COLO668 (cell line): ENCODE results near the gene LIF.
"Not testable (repeated sequence)": the region's sequence is repeated elsewhere in the genome, so short reads cannot be mapped to it uniquely, and the experiment has no call there.

Experiments used
- DNase-seq: peaks from one replicate; lab custom pipeline; 2025; ENCODE audit not compliant: unreplicated experiment; lab: John Stamatoyannopoulos, UW

Gene LIF

DNA sequence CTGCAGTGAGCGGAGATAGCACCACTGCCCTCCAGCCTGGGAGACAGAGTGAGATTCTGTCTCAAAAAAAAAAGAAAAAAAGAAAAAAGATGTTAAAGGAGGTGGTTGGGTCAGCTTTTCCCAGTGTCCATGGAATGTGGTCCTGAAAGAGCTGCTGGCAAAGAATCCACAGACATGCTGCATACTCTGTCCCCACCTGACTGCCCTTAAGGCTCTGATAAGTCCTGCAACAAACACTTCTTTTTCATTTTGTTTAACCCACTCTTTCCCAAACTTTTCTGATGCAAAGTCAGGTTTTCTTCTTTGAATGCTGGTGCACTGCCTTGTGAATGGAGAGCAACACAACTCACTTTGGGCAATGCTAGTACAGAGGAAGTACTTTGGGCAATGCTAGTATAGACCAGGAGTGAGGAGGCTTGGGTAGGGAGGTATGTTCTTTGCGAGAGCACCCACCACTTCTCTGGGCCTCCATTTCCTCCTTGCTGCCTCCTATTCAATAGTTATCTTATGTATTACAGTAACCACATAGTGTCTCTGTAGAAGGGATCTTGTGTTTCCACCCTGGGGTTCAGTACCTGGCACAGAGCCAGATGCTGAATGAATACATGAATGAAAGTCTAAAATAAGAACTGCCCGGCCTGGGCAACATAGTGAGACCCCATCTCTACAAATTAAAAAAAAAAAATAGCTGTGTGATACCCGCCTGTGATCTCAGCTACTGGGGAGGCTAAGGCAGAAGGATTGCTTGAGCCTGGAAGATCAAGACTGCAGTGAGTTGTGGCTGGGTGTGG is 18.9 kb downstream of the LIF start:
- no peak for DNase-seq

DNA sequence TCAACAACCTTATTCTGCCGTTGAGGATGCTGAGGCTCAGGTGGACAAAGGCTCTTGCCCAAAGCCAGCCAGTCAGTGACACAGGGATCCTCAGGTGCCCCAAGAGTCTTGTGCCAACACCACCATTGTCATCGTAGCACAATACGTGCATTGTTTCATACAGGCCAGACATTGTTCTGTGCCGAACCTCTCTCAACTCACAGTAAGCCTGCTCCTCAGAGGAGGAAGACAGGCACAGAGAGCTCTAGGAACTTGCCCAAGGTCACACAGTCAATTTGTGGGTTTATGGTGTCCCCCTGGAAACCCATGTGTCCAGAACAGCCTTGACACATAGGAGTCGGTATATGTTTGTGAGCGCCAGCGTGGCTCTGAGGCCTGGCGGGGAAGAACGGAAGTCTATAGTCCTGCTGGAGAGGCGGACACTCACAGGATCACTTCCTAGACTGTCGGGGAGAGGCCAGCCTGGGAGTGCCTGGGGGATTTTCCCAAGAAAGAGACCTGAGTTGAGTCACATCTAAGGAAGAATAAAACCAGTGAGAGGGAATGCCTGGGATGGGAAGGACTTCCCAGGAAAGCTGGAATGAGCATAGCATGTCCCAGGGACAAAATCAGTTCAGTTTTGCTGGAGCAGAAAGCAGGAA is 20.2 kb downstream of the LIF start:
- no peak for DNase-seq

DNA sequence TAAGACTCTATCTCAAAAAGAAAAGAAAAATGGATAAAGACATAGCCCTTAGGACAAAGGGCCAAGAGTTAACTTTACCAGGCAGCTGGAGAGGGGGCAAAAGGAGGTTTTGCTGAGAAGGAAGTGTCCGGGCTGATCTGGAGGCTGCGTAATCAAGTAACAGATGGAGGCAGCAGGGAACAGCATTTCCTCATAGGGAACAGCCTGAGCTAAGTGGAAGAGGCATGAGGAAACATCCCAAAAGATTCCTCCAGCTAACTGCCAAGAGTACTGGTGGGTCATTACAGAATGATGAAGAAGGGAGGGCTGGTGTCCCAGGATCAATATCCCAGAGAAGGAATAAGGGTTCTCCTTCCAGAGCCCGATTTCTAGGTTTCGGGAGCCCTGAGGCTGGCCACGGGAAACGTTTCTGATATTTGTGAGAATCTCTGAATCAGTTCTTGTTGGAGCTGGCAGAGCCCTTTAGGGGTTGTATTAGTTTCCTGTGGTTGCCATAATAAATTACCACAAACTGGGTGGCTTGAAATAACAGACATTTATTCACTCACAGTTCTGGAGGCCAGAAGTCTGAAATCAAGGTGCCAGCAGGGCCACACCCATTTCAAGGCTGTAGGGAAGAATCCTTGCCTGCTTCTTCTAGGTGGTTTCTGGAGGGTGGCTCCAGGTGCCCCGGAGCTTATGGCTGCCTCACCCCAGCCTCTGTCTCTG is 21.2 kb downstream of the LIF start:
- no peak for DNase-seq

DNA sequence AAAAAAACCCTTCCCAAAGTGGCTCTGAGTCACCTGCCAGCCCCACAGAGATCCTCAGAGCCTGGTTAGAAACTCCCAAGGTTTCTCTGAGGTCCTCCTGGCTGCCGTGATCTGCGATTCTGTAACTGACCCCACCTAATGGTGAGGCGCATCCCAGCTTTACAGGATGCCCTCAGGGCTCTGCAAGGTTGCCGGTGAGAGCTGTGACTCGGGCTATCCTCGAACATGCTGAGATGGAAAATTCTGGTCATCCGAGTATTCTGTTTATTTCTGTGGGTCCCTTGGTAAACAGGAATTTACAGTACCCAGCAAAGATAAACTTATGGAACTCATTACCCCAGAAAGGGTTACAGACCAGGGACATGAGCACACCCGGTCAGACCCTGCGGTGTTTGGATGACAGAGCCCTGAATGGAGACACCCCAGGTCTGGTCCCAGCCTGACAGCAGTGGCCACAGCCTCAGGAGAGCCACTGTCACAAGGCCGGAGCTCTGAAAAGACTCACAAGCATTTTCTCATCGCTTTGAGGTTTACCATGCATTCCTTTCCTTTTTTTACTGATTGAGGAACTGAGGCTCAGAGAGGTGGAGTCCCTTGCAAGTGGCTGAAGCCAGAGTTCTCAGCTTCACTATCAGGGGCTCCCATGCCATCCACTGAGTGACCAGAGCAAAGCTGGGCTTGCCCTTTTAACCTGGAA is 22.2 kb downstream of the LIF start:
- DNase-seq, result peak; percentile 40

DNA sequence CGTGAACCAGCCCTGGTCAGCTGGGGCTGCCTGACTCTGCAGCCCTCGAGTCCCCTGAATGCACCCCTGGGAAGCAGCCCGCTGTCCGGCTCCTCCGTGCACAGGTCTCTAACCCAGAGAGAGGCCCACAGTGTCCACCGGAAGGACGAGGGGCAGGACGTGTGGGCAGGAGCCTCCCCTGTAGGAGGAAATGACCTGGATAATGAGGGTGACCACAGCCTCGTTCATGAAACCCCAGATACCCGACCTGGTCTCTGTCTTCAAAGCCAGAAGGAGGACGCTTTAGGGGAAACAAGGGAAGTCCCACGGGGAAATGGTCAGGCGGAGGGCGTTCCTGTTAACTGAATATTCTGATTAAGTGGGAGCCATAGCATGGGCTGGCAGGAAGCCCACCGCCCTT is 23.3 kb downstream of the LIF start:
- DNase-seq, result no peak

DNA sequence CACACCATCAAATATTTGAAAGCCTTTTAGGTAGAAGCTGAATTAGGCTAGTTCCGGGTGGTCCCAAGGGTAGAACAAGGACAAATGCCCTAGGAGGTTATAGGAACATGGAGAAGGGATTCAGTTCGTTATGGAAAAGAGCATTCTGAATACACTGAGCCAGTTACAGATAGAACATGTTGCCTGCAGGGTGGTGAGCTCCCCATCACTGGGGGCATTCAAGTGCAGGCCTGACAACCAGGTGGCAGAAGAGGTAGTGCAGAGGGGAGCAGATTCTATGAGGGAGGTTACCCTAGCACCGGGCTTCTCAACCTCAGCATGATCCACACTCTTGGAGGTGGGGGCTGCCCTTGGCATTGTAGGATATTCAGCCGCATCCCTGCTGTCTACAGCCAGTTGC is 24.2 kb downstream of the LIF start:
- DNase-seq, result no peak

DNA sequence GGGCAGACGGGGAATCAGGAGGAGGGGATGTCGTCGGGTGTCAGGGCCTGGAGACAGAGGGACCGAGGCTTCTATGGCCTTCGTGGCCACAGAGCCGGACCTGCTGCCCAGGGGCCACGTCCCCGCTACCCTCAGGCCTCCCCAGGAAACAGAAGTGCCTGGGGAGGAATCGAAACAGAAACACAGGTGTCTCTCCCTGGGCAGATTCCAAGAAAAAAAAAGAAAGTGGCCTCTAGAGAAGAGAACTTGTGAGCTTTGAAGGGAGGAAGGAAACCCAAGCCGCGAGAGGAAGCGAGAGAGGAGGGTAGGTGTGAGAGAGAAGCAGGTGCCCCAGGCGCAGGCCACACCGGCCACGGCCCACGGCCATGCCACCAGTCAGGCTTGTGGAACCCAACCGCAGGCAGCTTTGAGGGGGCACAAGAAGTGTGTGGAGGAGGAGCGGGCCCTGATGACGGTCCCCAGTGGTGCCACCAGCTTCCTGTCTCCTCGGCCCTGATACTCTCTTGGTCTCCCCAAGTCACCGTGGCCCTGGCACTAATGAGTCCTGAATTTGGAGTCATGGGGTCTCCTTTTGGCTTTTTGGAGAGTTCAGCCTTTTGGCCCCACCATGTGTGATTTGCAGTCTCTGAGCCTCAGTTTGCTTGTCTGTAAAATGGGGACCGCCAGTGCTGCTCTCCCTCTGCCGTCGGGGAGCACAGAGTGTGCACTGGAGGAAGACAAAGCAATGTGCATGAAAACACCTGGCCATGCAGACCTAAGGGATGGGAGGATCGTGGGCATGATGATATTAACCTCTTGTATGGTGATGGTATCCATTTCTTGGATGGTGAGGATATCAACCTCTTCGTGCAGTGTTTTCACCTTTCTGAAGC is 25.2 kb downstream of the LIF start:
- DNase-seq, result no peak

DNA sequence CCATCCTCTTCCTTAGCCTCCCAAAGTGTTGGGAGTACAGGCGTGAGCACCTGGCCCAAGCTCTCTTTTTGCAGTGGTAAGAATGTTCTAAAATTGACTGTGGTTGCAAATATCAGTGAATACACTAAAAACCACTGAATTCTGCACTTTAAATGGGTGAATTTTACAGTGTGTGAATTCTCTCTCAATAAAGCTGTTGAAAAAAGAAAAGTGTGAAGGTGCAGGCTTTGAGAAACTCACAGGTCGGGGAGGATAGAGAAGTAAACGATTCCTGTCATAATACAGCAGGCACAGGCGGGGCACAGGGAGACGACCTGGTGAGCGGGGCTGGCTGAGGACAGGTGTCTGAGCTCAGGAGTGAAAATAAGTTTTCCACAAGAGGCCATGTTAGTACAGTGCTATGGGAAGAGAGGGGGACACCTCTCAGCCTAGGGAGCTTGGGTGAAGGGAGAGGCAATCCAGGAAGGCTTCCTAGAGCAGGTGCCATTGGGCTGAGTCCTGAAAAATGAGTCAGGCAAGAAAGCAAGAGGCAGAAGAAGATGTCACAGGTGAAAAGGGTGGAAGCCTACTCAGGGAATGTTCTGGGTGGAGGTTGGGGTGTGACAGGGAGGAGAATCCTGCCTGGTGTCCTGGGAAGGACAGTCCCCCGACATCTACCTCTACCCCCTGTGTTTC is 26.1 kb downstream of the LIF start:
- DNase-seq, result no peak

DNA sequence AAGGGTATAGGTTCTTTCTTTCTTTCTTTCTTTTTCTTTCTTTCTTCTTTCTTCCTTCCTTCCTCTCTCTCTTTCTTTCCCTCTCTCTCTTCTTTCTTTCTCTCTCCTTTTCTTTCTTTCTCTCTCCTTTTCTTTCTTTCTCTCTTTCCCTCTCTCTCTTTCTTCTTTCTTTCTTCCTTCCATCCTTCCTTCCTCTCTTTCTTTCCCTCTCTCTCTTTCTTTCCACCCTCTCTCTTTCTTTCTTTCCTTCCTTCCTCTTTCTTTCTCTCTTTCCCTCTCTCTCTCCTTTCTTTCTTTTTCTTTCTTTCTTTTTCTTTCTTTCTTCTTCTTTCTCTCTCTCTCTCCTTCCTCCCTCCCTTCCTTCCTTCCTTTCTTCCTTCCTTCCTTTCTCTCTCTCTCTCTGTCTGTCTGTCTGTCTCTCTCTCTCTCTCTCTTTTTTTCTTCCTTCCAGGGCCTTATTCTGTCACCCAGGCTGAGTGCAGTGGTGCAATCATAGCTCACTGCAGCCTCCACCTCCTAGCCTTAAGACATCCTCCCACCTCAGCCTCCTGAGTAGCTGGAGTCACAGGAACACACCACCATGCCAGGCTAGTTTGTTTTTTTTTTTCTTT is 26.8 kb downstream of the LIF start:
- no peak for DNase-seq

DNA sequence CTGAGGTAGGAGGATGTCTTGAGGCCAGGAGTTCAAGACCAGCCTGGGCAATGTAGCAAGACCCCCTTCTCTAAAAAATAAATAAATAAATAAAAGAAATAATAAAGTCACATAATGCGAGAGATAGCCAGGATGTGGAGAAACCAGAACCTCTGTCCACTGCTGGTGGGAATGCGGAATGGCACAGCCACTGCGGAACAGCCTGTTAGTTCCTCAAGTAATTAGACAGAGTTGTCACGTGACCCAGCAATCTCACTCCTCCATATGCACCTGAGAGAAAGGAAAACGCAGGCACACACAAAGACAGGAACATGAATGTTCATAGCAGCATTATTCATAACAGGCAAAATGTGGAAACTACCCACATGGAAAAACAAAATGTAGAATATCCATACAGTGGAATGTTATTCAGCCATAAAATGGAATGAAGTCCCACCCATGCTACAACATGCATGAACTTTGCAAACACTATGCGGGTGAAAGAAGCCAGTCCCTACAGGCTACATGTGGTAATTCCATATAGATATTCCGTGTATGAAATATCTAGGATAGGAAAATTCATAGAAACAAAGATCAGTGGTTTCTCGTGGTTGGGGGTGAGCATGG is 27.4 kb downstream of the LIF start:
- DNase-seq, result no peak

DNA sequence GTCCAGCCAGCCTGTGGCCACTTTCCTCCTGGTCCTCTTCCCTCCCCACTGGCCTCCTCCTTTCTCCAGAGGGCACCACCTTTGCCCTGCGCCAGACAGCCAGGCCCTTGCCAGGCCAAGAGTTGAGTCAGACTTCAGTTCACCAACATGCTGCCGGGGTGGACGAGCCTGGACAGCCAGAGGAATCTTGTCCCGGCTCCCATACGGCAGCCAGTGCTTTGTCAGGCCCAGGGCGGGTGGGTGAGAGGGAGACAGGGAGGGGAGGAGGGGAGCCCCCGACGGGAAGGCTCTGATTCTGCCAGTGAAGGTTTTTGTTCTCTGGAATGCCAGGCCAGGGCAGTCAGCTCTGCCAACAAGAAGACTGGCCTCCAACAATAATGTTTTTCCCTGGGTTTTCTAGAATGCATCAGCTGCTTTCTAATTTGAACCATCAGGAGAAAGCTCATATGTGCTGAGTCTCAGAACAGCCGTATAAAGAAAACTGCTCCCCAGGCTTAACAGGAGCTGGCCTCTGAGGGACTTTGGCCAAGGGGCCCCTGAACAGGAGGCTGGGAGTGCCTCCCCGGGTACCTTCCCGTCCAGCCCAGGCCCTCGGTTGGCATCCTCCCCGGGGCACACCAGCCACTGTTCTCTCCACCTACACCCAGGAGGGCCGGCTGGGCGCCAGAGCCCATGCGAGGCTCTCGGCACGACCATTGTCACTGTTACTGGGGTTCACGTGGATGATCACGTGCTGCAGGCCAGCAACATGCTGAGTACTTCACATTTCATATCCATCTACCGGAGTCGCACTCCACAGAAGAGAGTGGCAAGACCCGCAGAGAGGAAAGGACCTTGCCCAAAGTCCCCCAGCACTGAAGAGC is 28.6 kb downstream of the LIF start:
- DNase-seq, result no peak

DNA sequence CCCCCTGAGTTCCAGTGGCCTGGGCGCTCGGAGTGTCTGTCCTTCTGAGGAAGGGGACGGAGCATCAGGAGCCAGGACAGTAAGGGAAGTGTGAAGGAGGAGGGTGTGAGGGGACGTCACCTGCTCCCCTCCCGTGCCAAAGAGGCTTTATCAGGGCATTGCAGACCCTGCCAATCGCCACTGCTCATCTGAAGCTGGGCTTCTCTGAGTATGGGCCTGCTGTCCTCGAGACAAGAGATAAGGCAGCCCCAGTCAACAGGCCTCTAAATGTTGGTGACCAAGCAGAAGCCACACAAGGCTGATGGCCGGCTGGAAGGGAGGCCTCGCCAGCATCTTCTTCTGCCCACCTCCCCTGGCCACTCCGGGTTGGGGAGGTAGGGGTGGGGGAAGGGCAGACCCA is 29.8 kb downstream of the LIF start:
- DNase-seq, result no peak

DNA sequence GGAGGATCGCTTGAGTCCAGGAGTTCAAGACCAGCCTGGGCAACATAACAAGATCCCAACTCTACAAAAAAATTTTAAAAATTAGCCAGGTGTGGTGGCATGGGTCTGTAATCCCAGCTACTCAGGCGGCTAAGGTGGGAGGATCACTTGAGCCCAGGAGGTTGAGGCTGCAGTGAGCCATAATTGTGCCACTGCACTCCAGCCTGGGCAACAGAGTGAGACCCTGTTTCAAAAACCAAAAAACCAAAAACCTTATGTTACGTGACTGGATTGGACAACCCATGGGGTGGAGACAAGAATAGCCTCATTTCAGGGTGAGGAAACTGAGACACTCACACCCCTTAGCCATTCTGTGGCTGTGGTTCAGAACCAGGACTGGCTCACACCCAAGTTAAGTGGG is 30.3 kb downstream of the LIF start:
- DNase-seq, result not testable (repeated sequence)

DNA sequence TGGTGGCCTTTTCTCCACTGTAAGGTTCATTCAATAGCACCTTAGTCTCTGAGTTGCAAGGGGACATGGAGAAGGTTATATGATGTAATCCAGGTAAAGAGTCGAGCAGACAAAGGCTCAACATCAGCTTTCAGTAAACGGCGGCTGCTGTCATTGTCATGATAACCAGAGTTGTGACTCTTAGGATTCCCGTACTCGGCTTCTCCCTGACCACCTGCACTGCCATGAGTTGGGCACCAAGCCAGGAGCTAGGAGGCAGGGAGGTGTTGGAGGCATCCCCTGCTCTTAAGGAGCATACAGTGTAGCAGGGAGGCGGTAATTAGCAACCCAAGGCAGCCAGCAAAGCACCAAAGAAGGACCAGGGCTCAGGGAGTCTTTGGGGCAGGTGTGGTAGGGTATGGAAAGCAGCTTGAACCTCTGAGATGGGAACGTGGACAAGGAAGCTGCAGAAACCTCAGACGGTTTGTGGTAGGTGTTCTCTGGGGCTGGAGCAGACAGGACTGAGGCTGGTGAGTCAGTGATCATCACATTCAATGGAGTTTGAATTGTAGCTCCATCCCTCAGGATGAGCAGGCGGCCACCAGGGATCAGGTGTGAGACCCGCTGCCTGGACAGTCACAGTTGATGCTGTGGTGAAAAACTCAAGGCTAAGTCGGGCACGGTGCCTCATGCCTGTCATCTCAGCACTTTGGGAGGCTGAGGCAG is 31.7 kb downstream of the LIF start:
- peak; percentile 51 for DNase-seq

DNA sequence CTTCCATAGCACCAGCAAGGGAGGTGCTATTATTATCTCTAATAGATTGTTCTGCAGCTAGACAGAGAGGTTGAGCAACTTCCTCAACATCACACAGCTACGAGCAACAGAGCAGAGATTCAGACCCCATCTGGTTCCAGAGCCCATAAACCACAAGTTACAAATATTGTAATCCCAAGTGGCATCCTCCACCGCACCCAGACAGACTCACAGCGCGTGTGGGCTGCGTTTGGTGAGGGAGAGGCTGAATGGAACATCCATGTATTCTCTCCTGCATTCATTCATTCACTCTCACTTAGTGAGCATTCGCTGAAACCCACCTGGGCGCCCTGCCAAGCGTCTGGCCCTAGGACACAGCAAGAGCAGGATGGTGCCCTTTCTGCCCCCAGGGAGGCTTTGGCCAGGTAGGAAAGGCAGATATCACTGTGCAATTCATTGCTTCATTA is 33.5 kb downstream of the LIF start:
- no peak for DNase-seq

DNA sequence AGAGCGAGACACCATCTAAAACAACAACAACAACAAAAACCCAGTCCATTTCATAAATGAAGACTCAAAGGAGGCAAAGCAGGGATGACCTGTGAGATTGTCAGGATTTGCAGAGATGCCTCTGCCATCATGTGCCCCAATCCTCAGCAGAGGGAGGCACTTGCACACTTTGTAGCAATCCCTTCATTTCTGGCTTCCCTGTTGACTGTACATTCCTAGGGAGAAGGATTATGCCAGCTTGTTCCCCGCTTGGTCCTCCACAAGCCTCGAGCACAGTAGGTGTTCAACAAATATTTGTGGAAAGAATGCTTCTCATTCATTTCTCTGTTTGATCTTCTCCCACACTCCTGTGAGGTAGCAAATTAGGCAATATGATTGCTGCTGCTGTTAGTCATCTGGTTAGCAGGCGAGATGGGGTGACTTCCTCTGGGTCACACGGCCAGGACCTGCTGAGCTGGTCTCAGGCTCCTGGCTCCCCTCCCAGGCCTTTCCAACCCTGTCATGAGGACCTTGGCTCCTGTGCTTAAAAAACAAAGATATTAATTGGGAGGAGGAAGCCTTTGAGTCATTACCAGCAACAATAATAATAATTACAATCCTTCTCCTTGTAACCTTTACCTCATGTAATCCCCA is 34.1 kb downstream of the LIF start:
- DNase-seq, result no peak
